ENCODE measurements around the gene RND3. TPM values are rescaled to one million over a fixed set of nuclear protein-coding genes. Genes with fewer than 3 reads are reported as not detected.

Gene RND3
- total RNA-seq, 2 donors from 2014 or later = 27.9 to 119 TPM

DNA sequence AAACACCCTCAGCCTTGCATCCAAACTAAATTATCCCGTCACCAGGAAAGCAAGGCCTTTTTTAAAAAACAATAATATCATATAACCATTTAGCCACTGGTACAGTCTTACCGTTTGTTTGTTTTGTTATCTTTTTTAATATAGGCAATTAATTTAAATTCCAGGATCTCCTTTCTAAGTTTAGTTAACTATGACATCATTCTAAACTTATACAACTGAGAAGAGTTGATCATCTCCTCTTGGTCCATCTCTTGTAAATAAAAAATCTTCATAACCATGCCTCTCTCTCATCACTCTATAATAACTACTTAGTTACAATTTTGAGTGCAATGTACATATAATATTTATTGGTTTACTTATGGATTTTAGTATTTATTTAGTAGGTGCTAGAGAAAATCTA is 46.2 kb downstream of the RND3 start:
- Histone ChIP-seq H3K36me3 (no peaks in the 10 kb centered on the region), H3K27me3 (replicated peaks; ENCODE audit: insufficient read depth) (no peaks in the 10 kb centered on the region), H3K4me3 (no peak overlapping the region), H3K27ac (no peak overlapping the region), H3K4me1 (ENCODE audit: control insufficient read depth in 1 of 2, low read depth in 2 of 2) (no peaks in the 10 kb centered on the region), H3K9me3 (no peaks in the 10 kb centered on the region)
- DNase-seq (ENCODE audit: low spot score) (no peak), ATAC-seq (ENCODE audit: insufficient number of reproducible peaks, low FRiP score, low read depth) (no peak)
- TF ChIP-seq, protein P1, sequence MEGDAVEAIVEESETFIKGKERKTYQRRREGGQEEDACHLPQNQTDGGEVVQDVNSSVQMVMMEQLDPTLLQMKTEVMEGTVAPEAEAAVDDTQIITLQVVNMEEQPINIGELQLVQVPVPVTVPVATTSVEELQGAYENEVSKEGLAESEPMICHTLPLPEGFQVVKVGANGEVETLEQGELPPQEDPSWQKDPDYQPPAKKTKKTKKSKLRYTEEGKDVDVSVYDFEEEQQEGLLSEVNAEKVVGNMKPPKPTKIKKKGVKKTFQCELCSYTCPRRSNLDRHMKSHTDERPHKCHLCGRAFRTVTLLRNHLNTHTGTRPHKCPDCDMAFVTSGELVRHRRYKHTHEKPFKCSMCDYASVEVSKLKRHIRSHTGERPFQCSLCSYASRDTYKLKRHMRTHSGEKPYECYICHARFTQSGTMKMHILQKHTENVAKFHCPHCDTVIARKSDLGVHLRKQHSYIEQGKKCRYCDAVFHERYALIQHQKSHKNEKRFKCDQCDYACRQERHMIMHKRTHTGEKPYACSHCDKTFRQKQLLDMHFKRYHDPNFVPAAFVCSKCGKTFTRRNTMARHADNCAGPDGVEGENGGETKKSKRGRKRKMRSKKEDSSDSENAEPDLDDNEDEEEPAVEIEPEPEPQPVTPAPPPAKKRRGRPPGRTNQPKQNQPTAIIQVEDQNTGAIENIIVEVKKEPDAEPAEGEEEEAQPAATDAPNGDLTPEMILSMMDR (IDR thresholded peaks at IDR 0.05) = no peak

DNA sequence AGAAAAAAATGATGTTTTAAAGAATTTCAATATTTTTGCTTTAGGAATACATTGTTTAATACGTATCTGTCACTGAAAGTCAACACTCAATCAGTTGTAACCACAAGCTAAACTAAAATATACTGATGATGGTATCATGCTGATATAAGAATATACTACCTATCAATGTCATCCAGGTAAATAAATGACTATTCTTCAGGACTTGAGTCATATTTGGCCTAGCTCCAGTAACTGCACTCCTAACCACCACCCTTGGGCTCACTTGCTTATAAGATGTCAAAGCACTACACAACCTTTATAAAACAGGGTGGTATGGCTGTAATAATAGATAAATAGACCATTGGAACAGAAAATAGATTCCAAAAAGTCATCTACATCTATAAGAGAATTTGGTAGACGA is 48.8 kb downstream of the RND3 start:
- H3K36me3 ChIP-seq = no peaks in the 10 kb centered on the region
- H3K27ac ChIP-seq = no peak overlapping the region
- ATAC-seq (ENCODE audit: insufficient number of reproducible peaks, low FRiP score, low read depth) = no peak
- H3K27me3 ChIP-seq (replicated peaks; ENCODE audit: insufficient read depth) = no peaks in the 10 kb centered on the region
- DNase-seq (ENCODE audit: low spot score) = no peak
- H3K4me1 ChIP-seq (ENCODE audit: control insufficient read depth in 1 of 2, low read depth in 2 of 2) = no peaks in the 10 kb centered on the region
- TF ChIP-seq, protein P1 (IDR thresholded peaks at IDR 0.05) = no peak
- H3K9me3 ChIP-seq = no peaks in the 10 kb centered on the region
- H3K4me3 ChIP-seq = no peak overlapping the region

DNA sequence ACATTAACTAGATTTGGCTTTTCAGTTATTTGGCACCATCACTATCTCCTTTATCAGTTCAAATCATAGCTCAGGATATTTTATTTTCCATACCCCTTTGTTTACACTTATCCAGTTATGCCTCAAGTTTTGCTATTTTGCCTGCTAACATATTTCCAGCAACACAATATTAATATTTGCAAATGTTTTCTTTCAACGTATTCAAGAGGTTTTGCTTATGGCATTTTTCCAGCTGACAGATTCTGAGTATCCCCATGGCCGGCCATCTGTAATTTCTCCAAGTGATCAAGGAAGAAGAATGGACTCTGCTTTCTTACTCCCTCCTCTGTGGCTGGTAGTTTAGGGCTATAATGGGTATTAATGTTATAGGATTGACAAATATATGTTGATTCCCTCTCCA is 49.4 kb downstream of the RND3 start:
- TF ChIP-seq, protein P1 (IDR thresholded peaks at IDR 0.05) = no peak

DNA sequence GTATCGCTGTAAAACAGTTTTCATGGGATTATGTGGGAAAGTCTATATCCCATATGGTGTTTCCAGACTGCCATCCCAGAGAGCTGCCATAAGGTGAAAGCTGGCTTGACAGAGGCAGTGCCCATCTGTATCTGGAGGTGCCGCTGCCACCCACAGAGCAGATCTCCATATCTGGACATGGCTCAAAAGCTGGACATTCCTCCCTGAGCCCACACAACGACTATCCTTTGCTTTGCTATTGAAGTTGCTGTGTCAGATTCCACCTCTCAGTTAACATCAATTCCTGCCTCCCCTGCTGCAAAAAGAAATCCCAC is 55.2 kb downstream of the RND3 start:
- H3K36me3 ChIP-seq = no peaks in the 10 kb centered on the region
- no peaks in the 10 kb centered on the region for H3K4me1 ChIP-seq (ENCODE audit: control insufficient read depth in 1 of 2, low read depth in 2 of 2)
- no peaks in the 10 kb centered on the region for H3K9me3 ChIP-seq
- H3K27ac ChIP-seq = no peak overlapping the region
- H3K27me3 ChIP-seq (replicated peaks; ENCODE audit: insufficient read depth) = no peaks in the 10 kb centered on the region
- ATAC-seq (ENCODE audit: insufficient number of reproducible peaks, low FRiP score, low read depth) (no peak), DNase-seq (ENCODE audit: low spot score) (no peak)
- TF ChIP-seq, protein P1 (IDR thresholded peaks at IDR 0.05) = no peak
- H3K4me3 ChIP-seq = no peak overlapping the region

More for the DNA sequence above, 49.4 kb downstream of the RND3 start:
- Histone ChIP-seq H3K36me3 (no peaks in the 10 kb centered on the region), H3K9me3 (no peaks in the 10 kb centered on the region), H3K27ac (no peak overlapping the region), H3K27me3 (replicated peaks; ENCODE audit: insufficient read depth) (no peaks in the 10 kb centered on the region), H3K4me3 (no peak overlapping the region), H3K4me1 (ENCODE audit: control insufficient read depth in 1 of 2, low read depth in 2 of 2) (no peaks in the 10 kb centered on the region)
- no peak for ATAC-seq (ENCODE audit: insufficient number of reproducible peaks, low FRiP score, low read depth)
- no peak for DNase-seq (ENCODE audit: low spot score)

DNA sequence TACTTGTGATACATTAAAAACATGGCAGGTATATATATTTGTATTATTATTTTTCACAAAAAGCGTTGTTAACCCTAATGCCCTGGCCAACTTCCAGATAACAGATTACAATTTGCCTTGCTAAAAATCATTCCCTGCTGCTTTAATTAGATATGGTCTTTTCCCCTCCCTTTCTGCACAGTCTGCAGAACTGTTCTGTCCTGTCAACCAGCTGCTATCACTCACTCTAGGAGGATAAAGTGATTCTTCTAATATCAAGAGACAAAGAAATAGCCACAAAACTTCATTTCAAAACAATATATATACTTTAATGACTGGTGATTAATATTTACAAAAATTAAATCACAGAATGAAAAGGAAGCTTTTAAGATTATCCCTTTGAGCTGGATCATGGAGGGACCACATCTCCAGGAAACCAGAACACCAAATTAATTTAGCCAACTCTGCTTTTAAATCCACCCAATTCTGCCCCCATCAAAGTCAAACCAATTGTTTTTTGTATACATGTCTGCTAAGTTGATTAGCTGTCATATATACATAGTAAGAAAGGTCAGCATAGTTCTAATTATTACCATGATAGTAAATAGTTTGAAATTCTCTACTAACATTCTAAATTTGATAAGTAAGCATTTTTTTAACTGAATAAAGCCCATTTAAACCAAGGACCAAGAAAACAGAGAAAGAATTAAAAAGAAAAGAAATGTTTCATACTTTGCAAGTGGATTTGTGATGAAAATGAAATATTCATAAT is 55.7 kb downstream of the RND3 start:
- DNase-seq (ENCODE audit: low spot score) (no peak), ATAC-seq (ENCODE audit: insufficient number of reproducible peaks, low FRiP score, low read depth) (no peak)
- TF ChIP-seq, protein P1 (IDR thresholded peaks at IDR 0.05) = no peak
- no peaks in the 10 kb centered on the region for H3K36me3 ChIP-seq
- H3K27ac ChIP-seq = no peak overlapping the region
- H3K9me3 ChIP-seq = no peaks in the 10 kb centered on the region
- H3K27me3 ChIP-seq (replicated peaks; ENCODE audit: insufficient read depth) = no peaks in the 10 kb centered on the region
- H3K4me3 ChIP-seq = no peak overlapping the region
- H3K4me1 ChIP-seq (ENCODE audit: control insufficient read depth in 1 of 2, low read depth in 2 of 2) = no peaks in the 10 kb centered on the region
